MM.1S (cell line): ENCODE measurements around the gene PREX1.

Experiments
- DNase-seq: peaks from one replicate; pipeline ENCODE4 v3.0.0-alpha.2; 2015
- H2AFZ ChIP-seq: fragments of 300-600 bp; sonication (generic); 2 replicates; pipeline ENCODE4 v1.6.0; 2016; ENCODE audit warnings: antibody characterized with exemption, low read length
- H3F3A ChIP-seq: fragments of 300-600 bp; sonication (generic); 2 replicates; pipeline ENCODE4 v1.6.1; 2016; ENCODE audit warnings: mild to moderate bottlenecking, antibody characterized with exemption, low read length, moderate library complexity, mixed read lengths; ENCODE audit not compliant: insufficient read depth
- H3K27ac ChIP-seq: fragments of 300-600 bp; sonication (generic); 2 replicates; pipeline ENCODE4 v1.5.1; 2016; ENCODE audit warnings: mild to moderate bottlenecking, low read length
- H3K27me3 ChIP-seq: fragments of 300-600 bp; sonication (generic); replicated peaks from 2 replicates; pipeline ENCODE4 v1.6.0; 2016; ENCODE audit warnings: low read length; ENCODE audit not compliant: insufficient read depth
- H3K36me3 ChIP-seq: fragments of 300-600 bp; sonication (generic); replicated peaks from 2 replicates; pipeline ENCODE4 v1.6.1; 2016; ENCODE audit warnings: mild to moderate bottlenecking, low read length, mixed read lengths; ENCODE audit not compliant: insufficient read depth
- H3K4me1 ChIP-seq: fragments of 300-600 bp; sonication (generic); 2 replicates; pipeline ENCODE4 v1.6.1; 2016; ENCODE audit warnings: low read length, mixed read lengths
- H3K4me2 ChIP-seq: fragments of 300-600 bp; sonication (generic); 2 replicates; pipeline ENCODE4 v1.6.0; 2016; ENCODE audit warnings: low read depth, low read length
- H3K4me3 ChIP-seq: fragments of 300-600 bp; sonication (generic); 2 replicates; pipeline ENCODE4 v1.5.1; 2016; ENCODE audit warnings: low read length, mixed read lengths
- H3K79me2 ChIP-seq: fragments of 300-600 bp; sonication (generic); 2 replicates; pipeline ENCODE4 v1.6.1; 2016; ENCODE audit warnings: mixed run types, low read length, mixed read lengths
- H3K9ac ChIP-seq: fragments of 300-600 bp; sonication (generic); 2 replicates; pipeline ENCODE4 v1.6.1; 2016; ENCODE audit warnings: low read length, mixed read lengths
- H3K9me2 ChIP-seq: fragments of 300-600 bp; sonication (generic); replicated peaks from 2 replicates; pipeline ENCODE4 v1.6.1; 2016; ENCODE audit warnings: mild to moderate bottlenecking, low read length, mixed read lengths; ENCODE audit not compliant: insufficient read depth
- H3K9me3 ChIP-seq: fragments of 300-600 bp; sonication (generic); replicated peaks from 2 replicates; pipeline ENCODE4 v1.6.1; 2016; ENCODE audit warnings: mild to moderate bottlenecking, low read length, mixed read lengths; ENCODE audit not compliant: insufficient read depth
- H4K20me1 ChIP-seq: fragments of 300-600 bp; sonication (generic); 2 replicates; pipeline ENCODE4 v1.6.1; 2016; ENCODE audit warnings: mild to moderate bottlenecking, low read length, moderate library complexity, mixed read lengths; ENCODE audit not compliant: insufficient read depth
- EZH2 ChIP-seq: fragments of 300-600 bp; sonication (generic); optimal IDR thresholded peaks from 2 replicates; pipeline ENCODE3; 2017; ENCODE audit warnings: low read depth, mild to moderate bottlenecking, antibody characterized with exemption, low read length, mixed read lengths
- EZH2phosphoT487 ChIP-seq: fragments of 300-600 bp; sonication (generic); IDR thresholded peaks from 2 replicates; pipeline ENCODE4 v1.6.1; 2018; ENCODE audit warnings: antibody characterized with exemption, low read length
- TF ChIP-seq, protein P1 (sequence below): fragments of 300-600 bp; sonication (generic); IDR thresholded peaks from 2 replicates; pipeline ENCODE4 v1.5.1; 2016; ENCODE audit warnings: antibody characterized with exemption, low read length, mixed read lengths

Gene PREX1

DNA sequence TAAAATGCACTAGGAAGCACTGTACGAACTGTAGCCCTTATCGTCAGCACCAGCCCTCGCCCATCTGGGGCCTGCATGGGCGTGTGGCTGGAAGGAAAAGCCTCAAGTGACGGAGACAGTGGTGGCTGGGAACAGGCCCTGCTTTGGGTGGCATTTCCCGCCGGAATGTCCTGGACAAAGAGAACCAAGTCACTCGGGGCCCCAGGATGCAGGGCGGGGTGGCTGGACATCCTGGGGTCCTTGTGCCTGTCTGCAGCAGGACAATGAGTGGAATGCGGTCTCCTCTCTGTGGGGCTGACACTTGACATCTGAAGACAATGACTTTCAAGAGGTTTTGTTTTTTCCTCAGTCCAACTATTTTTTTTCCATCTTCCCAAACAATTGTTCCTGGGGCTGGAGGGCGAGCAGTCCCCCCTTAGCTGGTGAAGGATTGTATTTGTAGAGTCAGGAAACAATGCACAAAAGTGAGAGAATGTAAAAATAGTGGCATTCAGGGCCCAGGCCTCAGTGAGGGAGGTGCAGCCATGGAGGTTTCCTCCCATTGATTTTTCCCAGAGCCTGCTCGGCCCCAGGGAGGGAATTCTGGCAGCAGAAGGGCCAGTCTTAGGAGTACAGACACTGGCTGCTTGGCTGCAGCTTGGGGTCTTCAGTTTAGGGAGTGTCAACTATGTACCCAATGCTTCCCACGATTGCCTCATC lies 64.4 kb downstream of the PREX1 start:
- Histone ChIP-seq H3K9me2 (no peaks in the 10 kb centered on the region), H2AFZ (no peak overlapping the region), H3F3A (no peaks in the 10 kb centered on the region), H3K27me3 (0 out of 2 replicates have a peak, but pooled peaks cover 5% of the 10 kb centered on the region), H3K36me3 (no peaks in the 10 kb centered on the region), H3K79me2 (no peaks in the 10 kb centered on the region), H3K4me2 (no peak overlapping the region), H3K4me1 (peaks cover 13% of the 10 kb centered on the region), H3K4me3 (no peak overlapping the region), H3K9me3 (no peaks in the 10 kb centered on the region), H4K20me1 (no peaks in the 10 kb centered on the region), H3K27ac (no peak overlapping the region), H3K9ac (no peak overlapping the region)
- no peak for DNase-seq
- TF ChIP-seq, protein P1, sequence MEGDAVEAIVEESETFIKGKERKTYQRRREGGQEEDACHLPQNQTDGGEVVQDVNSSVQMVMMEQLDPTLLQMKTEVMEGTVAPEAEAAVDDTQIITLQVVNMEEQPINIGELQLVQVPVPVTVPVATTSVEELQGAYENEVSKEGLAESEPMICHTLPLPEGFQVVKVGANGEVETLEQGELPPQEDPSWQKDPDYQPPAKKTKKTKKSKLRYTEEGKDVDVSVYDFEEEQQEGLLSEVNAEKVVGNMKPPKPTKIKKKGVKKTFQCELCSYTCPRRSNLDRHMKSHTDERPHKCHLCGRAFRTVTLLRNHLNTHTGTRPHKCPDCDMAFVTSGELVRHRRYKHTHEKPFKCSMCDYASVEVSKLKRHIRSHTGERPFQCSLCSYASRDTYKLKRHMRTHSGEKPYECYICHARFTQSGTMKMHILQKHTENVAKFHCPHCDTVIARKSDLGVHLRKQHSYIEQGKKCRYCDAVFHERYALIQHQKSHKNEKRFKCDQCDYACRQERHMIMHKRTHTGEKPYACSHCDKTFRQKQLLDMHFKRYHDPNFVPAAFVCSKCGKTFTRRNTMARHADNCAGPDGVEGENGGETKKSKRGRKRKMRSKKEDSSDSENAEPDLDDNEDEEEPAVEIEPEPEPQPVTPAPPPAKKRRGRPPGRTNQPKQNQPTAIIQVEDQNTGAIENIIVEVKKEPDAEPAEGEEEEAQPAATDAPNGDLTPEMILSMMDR = no peak
- TF ChIP-seq EZH2 (no peak), EZH2phosphoT487 (no peak)

GRCh38 chr20:48761874-48762273 lies 65.9 kb downstream of the PREX1 start:
- Histone ChIP-seq H2AFZ (no peak overlapping the region), H3K9me2 (no peaks in the 10 kb centered on the region), H3K36me3 (no peaks in the 10 kb centered on the region), H3K27me3 (no peaks in the 10 kb centered on the region), H3K4me3 (no peak overlapping the region), H3K79me2 (no peaks in the 10 kb centered on the region), H3K4me1 (peaks cover 13% of the 10 kb centered on the region), H3K9ac (no peak overlapping the region), H4K20me1 (no peaks in the 10 kb centered on the region), H3K4me2 (no peak overlapping the region), H3F3A (no peaks in the 10 kb centered on the region), H3K9me3 (no peaks in the 10 kb centered on the region), H3K27ac (no peak overlapping the region)
- no peak for DNase-seq
- TF ChIP-seq EZH2phosphoT487 (no peak), EZH2 (no peak)
- TF ChIP-seq, protein P1 = no peak

- Histone ChIP-seq H3K9me3 (no peaks in the 10 kb centered on the region), H3K27ac (no peak overlapping the region), H3K9me2 (no peaks in the 10 kb centered on the region), H2AFZ (peak overlapping the region; percentile 46; the same call in 1 of the 2 replicates), H3K4me2 (no peak overlapping the region; the same call in 1 of the 2 replicates), H3K27me3 (no peaks in the 10 kb centered on the region), H3K36me3 (no peaks in the 10 kb centered on the region), H3K4me3 (no peak overlapping the region), H3F3A (no peaks in the 10 kb centered on the region), H3K79me2 (no peaks in the 10 kb centered on the region), H3K4me1 (peaks cover 13% of the 10 kb centered on the region), H4K20me1 (no peaks in the 10 kb centered on the region), H3K9ac (no peak overlapping the region)
- no peak for DNase-seq
- TF ChIP-seq, protein P1 = no peak
- TF ChIP-seq EZH2 (no peak), EZH2phosphoT487 (no peak)
Observed at GRCh38 chr20:48761023-48761785, 66.6 kb downstream of the PREX1 start.
